B cell (primary cell): ENCODE measurements around the gene ELANE. TPM values are rescaled to one million over a fixed set of nuclear protein-coding genes. Genes with fewer than 3 reads are reported as not detected.

Source experiments
- ATAC-seq: fragments of 200-7000 bp; cut with Tn5 transposase; one replicate; pipeline ENCODE4 v1.10.0; 2021; ENCODE audit warnings: low read depth, mild to moderate bottlenecking, moderate number of reproducible peaks, moderate library complexity
- CTCF ChIA-PET: fragments of 350-600 bp; sonication (Branson Sonifier 250); formaldehyde crosslinking; loops from one replicate; lab custom pipeline; 2021; ENCODE audit warnings: antibody characterized with exemption, inconsistent platforms; lab: Charles Lee
- POLR2A ChIA-PET: fragments of 350-600 bp; sonication (Branson Sonifier 250); formaldehyde crosslinking; loops from one replicate; lab custom pipeline; 2021; ENCODE audit warnings: antibody characterized with exemption; lab: Charles Lee
- DNase-seq: peaks from one replicate; pipeline ENCODE4 v3.0.0; 2013
- H2AFZ ChIP-seq: 2 replicates; pipeline ENCODE4 v1.6.1; 2012; ENCODE audit warnings: mild to moderate bottlenecking, low read depth, low read length; ENCODE audit not compliant: insufficient read depth, poor library complexity, severe bottlenecking
- H3K27ac ChIP-seq, 2 donors: 1 replicate in 1 of 2; 2 replicates in 1 of 2; pipeline ENCODE4 v1.5.1; 2012 to 2013; ENCODE audit warnings: low read length in 2 of 2, mild to moderate bottlenecking in 2 of 2, moderate library complexity in 1 of 2
- H3K27me3 ChIP-seq, 4 experiments: fragments of 200-600 bp in 1 of 4; sonication (generic) in 1 of 4; replicated peaks in 1 of 4; 1 replicate in 2 of 4; 2 replicates in 2 of 4; pipeline versions ENCODE4 v1.6.1 to v1.7.0; 2013 to 2016; ENCODE audit warnings: low read length in 3 of 4, mild to moderate bottlenecking in 2 of 4, mixed read lengths in 1 of 4, moderate library complexity in 1 of 4; ENCODE audit not compliant: insufficient read depth in 4 of 4, control insufficient read depth in 3 of 4; ENCODE audit errors: control extremely low read depth in 1 of 4
- H3K36me3 ChIP-seq, 2 experiments: replicated peaks in 1 of 2; 1 replicate in 1 of 2; 2 replicates in 1 of 2; pipeline versions ENCODE4 v1.6.1 to v1.7.1; 2013; ENCODE audit warnings: low read length in 1 of 2; ENCODE audit not compliant: insufficient read depth in 2 of 2, control insufficient read depth in 1 of 2; ENCODE audit errors: control extremely low read depth in 1 of 2, extremely low read depth in 1 of 2
- H3K4me1 ChIP-seq, 2 donors: fragments of 200-600 bp in 1 of 2; sonication (generic) in 1 of 2; 1 replicate in 1 of 2; 2 replicates in 1 of 2; pipeline versions ENCODE4 v1.5.1 to v1.6.1; 2013 to 2017; ENCODE audit warnings: low read length in 2 of 2; ENCODE audit not compliant: control insufficient read depth in 2 of 2, insufficient read depth in 2 of 2
- H3K4me2 ChIP-seq: replicated peaks from 2 replicates; pipeline ENCODE3; 2012; ENCODE audit warnings: mild to moderate bottlenecking, low read depth, low read length; ENCODE audit not compliant: poor library complexity, severe bottlenecking
- H3K4me3 ChIP-seq, 5 experiments: fragments of 200-600 bp in 1 of 5; sonication (generic) in 1 of 5; 1 replicate in 3 of 5; 2 replicates in 2 of 5; pipeline versions ENCODE4 v1.5.1 to v1.7.0; 2011 to 2016; ENCODE audit warnings: low read length in 4 of 5, mild to moderate bottlenecking in 4 of 5, low read depth in 2 of 5, control low read depth in 1 of 5, moderate library complexity in 1 of 5; ENCODE audit not compliant: insufficient read depth in 1 of 5; ENCODE audit errors: control extremely low read depth in 1 of 5, extremely low read depth in 1 of 5
- H3K79me2 ChIP-seq: fragments of 200-600 bp; sonication (generic); one replicate; pipeline ENCODE4 v1.6.0; 2016; ENCODE audit warnings: low read length; ENCODE audit not compliant: control insufficient read depth, insufficient read depth
- H3K9ac ChIP-seq: fragments of 200-600 bp; sonication (generic); 2 replicates; pipeline ENCODE4 v1.6.1; 2017; ENCODE audit warnings: mild to moderate bottlenecking, low read length, moderate library complexity
- H3K9me3 ChIP-seq, 3 donors: one replicate each; pipeline versions ENCODE4 v1.6.1 to v1.7.1; 2013; ENCODE audit warnings: low read length in 2 of 3; ENCODE audit not compliant: control insufficient read depth in 2 of 3, insufficient read depth in 1 of 3; ENCODE audit errors: control extremely low read depth in 1 of 3
- H4K20me1 ChIP-seq: 2 replicates; pipeline ENCODE4 v1.6.0; 2012; ENCODE audit warnings: mild to moderate bottlenecking, low read length; ENCODE audit not compliant: insufficient read depth, control insufficient read depth, poor library complexity, severe bottlenecking
- H3K27ac Mint-ChIP-seq: one replicate; pipeline ENCODE4 v1.8.0; 2021; ENCODE audit warnings: mixed read lengths
- H3K27me3 Mint-ChIP-seq: one replicate; pipeline ENCODE4 v1.8.0; 2021; ENCODE audit warnings: mixed read lengths
- H3K4me1 Mint-ChIP-seq: one replicate; pipeline ENCODE4 v1.8.0; 2021; ENCODE audit warnings: mixed read lengths
- H3K4me3 Mint-ChIP-seq: one replicate; pipeline ENCODE4 v1.8.0; 2021; ENCODE audit warnings: mixed read lengths
- H3K9me3 Mint-ChIP-seq: one replicate; pipeline ENCODE4 v1.8.0; 2022; ENCODE audit warnings: mixed read lengths; ENCODE audit not compliant: insufficient read depth
- CTCF ChIP-seq: fragments of 200-600 bp; IDR thresholded peaks from one replicate; pipeline ENCODE4 v1.8.0; 2022; ENCODE audit warnings: antibody characterized with exemption, mild to moderate bottlenecking
- EZH2 ChIP-seq: IDR thresholded peaks from 2 replicates; pipeline ENCODE4 v1.6.1; 2012; ENCODE audit warnings: borderline replicate concordance, low read depth, mild to moderate bottlenecking, moderate library complexity, low read length; ENCODE audit not compliant: insufficient read depth, poor library complexity, severe bottlenecking
- WGBS: methylation state at CpG from one replicate; pipeline ENCODE4 v1.1.5; 2013; ENCODE audit warnings: missing lambda C conversion rate; ENCODE audit not compliant: insufficient coverage; 5-methylcytosine and 5-hydroxymethylcytosine counted together
- intact Hi-C: fragments of 100-400 bp; cut with micrococcal nuclease; formaldehyde crosslinking; loops from one replicate; pipeline ENCODE4 v1.10.0; 2022
- polyA plus RNA-seq: library from polyadenylated mRNA; depleted of rRNA; stranded (reverse); fragments of >200 nt; gene quantifications from 2 replicates; pipeline ENCODE4 v1.2.3, GENCODE V29; 2012
- total RNA-seq, 2 donors: library from RNA; stranded (reverse); fragments of 120-200 nt in 1 of 2; gene quantifications; 1 replicate in 1 of 2; 2 replicates in 1 of 2; pipeline versions ENCODE4 v1.2.3 to v1.2.4, GENCODE V29; 2013 to 2022

ELANE gene
- total and polyA plus RNA-seq, 2 donors (not counting 1 experiment from before 2014, with no cell fraction given) = 0.18 TPM; not detected in 1

DNA sequence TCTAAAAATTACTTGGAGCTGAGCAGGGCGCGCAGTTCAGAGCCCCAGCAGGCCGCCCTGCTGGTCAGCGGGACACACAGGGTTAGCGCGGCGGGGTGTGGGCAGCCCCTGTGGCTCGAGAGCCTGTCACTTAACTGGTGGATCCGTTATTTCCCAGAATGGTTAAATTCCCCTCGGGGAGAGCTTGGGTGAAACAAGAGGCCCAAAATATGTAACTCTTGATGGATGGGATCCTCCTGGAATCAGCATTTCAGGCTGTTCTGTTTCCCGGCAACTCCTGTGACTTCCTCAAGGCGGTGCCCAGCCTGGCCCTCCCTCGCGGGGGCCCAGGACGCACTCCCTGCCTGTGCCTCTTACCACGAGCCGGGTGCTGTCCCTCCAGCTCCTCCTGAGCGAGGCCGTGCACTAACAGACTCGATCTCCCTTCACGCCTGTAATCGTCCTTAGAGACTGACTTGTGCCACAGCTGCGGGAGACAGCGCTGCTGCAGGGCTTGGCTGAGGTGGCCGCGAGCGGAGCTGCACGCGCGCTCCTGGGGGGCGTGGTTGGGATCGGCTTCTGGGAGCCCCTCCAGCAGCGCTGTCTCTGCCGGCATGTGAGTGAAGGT lies 45.2 kb upstream of the ELANE start:
- ChIA-PET CTCF (no interaction called here), POLR2A (interaction anchor here (0.6 kb wide), 1 partner anchor 54 kb away, joined by 3 read pairs; no protein-coding TSS in a partner anchor)
- Histone ChIP-seq H3K36me3 (peaks cover 6 to 83% of the 10 kb centered on the region in 2 experiments), H4K20me1 (peaks cover 100% of the 10 kb centered on the region), H3K27me3 (no peaks in the 10 kb centered on the region), H3K4me1 (peaks cover 0 to under 1% of the 10 kb centered on the region in 2 donors), H3K27ac (no peak overlapping the region), H3K9me3 (no peaks in the 10 kb centered on the region), H3K4me2 (no peak overlapping the region), H3K4me3 (no peak overlapping the region), H2AFZ (no peak overlapping the region), H3K9ac (no peak overlapping the region), H3K79me2 (peaks cover 62% of the 10 kb centered on the region)
- H3K9me3 Mint-ChIP-seq = no peaks in the 10 kb centered on the region
- DNase-seq (peak; percentile 27), ATAC-seq (no peak)
- TF ChIP-seq CTCF (no peak), EZH2 (no peak)
- intact Hi-C loops = no loop called here
- peaks cover 11% of the 10 kb centered on the region for H3K4me1 Mint-ChIP-seq
- no peak overlapping the region for H3K27ac Mint-ChIP-seq
- WGBS = 97% methylated on average over 27 of the region's 34 CpGs
- H3K27me3 Mint-ChIP-seq = no peaks in the 10 kb centered on the region
- no peak overlapping the region for H3K4me3 Mint-ChIP-seq

DNA sequence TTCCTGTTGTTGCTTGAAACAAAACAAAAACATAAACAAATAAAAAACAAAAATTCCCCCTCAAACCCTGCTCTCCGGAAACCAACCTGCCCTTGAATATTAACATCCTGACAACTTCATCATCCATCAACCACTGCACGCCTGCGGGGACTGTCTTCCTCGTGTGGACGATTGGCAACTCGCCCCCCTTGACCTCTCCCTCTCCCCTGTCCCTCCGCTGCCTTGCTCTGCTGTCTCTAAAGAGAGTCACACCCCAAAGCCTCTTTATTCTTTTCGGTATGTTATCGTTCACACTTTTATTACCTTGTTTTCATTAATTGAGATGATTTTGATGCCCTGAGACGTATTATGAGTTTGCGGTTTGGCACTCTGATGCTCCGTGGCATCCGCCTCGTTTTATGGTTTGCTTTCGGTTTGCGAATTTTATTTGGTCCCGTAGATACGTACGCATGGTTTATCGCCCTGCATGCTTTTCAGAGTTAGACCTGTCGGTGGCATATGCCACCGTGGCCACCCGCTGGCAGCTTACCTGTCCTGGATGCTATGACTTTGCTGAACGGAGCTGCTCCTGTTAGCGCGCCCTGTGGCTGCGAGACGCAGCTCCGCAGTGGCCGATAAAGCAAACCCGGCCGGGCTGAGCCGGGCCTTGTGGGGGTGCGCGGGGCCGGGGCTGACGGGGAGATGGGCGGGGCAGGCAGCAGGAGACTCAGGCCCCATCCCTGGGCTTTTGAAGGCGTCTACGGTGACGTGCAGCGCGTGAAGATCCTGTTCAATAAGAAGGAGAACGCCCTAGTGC lies 44.3 kb upstream of the ELANE start:
- Mint-ChIP-seq H3K4me1 (peaks cover 4% of the 10 kb centered on the region), H3K9me3 (no peaks in the 10 kb centered on the region), H3K4me3 (no peak overlapping the region), H3K27me3 (no peaks in the 10 kb centered on the region), H3K27ac (no peak overlapping the region)
- no peak overlapping the region for H3K4me2 ChIP-seq
- no peak for TF ChIP-seq CTCF
- TF ChIP-seq EZH2 = no peak
- no peaks in the 10 kb centered on the region for H3K27me3 ChIP-seq
- peaks cover 53% of the 10 kb centered on the region for H3K79me2 ChIP-seq
- H3K4me1 ChIP-seq = no peaks in the 10 kb centered on the region
- H2AFZ ChIP-seq = no peak overlapping the region
- H4K20me1 ChIP-seq = peaks cover 94% of the 10 kb centered on the region
- intact Hi-C loops = no loop called here
- POLR2A ChIA-PET = no interaction called here
- ATAC-seq (no peak), DNase-seq (no peak)
- H3K9me3 ChIP-seq = no peaks in the 10 kb centered on the region
- no peak overlapping the region for H3K4me3 ChIP-seq
- H3K36me3 ChIP-seq = peaks cover 6 to 77% of the 10 kb centered on the region in 2 experiments
- no peak overlapping the region for H3K27ac ChIP-seq
- WGBS = 97% methylated on average over 40 of the region's 44 CpGs
- H3K9ac ChIP-seq = no peak overlapping the region
- CTCF ChIA-PET = no interaction called here
